Nephron (organoid): Measurements from ENCODE around the gene GEMIN5.

Experiments
- H3K27ac Mint-ChIP-seq, 3 experiments: 2 replicates each; pipeline ENCODE4 v1.8.0; 2020; ENCODE audit warnings: mixed read lengths in 3 of 3, mild to moderate bottlenecking in 2 of 3, moderate library complexity in 1 of 3
- H3K27me3 Mint-ChIP-seq: 2 replicates; pipeline ENCODE4 v1.8.0; 2021; ENCODE audit warnings: low read depth, mild to moderate bottlenecking, moderate library complexity, mixed read lengths
- H3K36me3 Mint-ChIP-seq: 2 replicates; pipeline ENCODE4 v1.8.0; 2020; ENCODE audit warnings: low read depth, mixed read lengths
- H3K4me1 Mint-ChIP-seq: 2 replicates; pipeline ENCODE4 v1.8.0; 2020; ENCODE audit warnings: mixed read lengths
- H3K4me3 Mint-ChIP-seq, 3 experiments: 2 replicates each; pipeline ENCODE4 v1.8.0; 2020; ENCODE audit warnings: mild to moderate bottlenecking in 3 of 3, mixed read lengths in 3 of 3, moderate library complexity in 2 of 3
- H3K9me3 Mint-ChIP-seq: 2 replicates; pipeline ENCODE4 v1.8.0; 2020; ENCODE audit warnings: mixed read lengths
- TF ChIP-seq, protein P1 (sequence below), 3 experiments: fragments of 200-600 bp; sonication (generic); IDR thresholded peaks; one replicate each; pipeline ENCODE4 v1.5.0; 2021; ENCODE audit warnings: antibody characterized with exemption in 3 of 3; ENCODE audit not compliant: unreplicated experiment in 3 of 3

The GEMIN5 gene

GRCh38 chr5:154972476-154973080, 34.6 kb upstream of the GEMIN5 start:
- H3K27me3 Mint-ChIP-seq, result no peaks in the 10 kb centered on the region

GRCh38 chr5:154971501-154971900, 33.5 kb upstream of the GEMIN5 start:
- Mint-ChIP-seq H3K36me3 (peaks cover 21% of the 10 kb centered on the region), H3K27ac (no peak overlapping the region), H3K4me1 (no peaks in the 10 kb centered on the region), H3K4me3 (no peak overlapping the region), H3K9me3 (no peaks in the 10 kb centered on the region), H3K27me3 (no peaks in the 10 kb centered on the region)
- TF ChIP-seq, protein P1, sequence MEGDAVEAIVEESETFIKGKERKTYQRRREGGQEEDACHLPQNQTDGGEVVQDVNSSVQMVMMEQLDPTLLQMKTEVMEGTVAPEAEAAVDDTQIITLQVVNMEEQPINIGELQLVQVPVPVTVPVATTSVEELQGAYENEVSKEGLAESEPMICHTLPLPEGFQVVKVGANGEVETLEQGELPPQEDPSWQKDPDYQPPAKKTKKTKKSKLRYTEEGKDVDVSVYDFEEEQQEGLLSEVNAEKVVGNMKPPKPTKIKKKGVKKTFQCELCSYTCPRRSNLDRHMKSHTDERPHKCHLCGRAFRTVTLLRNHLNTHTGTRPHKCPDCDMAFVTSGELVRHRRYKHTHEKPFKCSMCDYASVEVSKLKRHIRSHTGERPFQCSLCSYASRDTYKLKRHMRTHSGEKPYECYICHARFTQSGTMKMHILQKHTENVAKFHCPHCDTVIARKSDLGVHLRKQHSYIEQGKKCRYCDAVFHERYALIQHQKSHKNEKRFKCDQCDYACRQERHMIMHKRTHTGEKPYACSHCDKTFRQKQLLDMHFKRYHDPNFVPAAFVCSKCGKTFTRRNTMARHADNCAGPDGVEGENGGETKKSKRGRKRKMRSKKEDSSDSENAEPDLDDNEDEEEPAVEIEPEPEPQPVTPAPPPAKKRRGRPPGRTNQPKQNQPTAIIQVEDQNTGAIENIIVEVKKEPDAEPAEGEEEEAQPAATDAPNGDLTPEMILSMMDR (IDR thresholded peaks at IDR 0.05; ENCODE audit: unreplicated experiment in 3 of 3), result no peak

More at GRCh38 chr5:154972476-154973080, 34.6 kb upstream of the GEMIN5 start:
- Mint-ChIP-seq H3K4me1 (no peaks in the 10 kb centered on the region), H3K27ac (no peak overlapping the region), H3K4me3 (no peak overlapping the region), H3K9me3 (no peaks in the 10 kb centered on the region), H3K36me3 (peaks cover 23% of the 10 kb centered on the region)
- TF ChIP-seq, protein P1 (IDR thresholded peaks at IDR 0.05; ENCODE audit: unreplicated experiment in 3 of 3), result peak; percentile 57 to 70 (median 60)

DNA sequence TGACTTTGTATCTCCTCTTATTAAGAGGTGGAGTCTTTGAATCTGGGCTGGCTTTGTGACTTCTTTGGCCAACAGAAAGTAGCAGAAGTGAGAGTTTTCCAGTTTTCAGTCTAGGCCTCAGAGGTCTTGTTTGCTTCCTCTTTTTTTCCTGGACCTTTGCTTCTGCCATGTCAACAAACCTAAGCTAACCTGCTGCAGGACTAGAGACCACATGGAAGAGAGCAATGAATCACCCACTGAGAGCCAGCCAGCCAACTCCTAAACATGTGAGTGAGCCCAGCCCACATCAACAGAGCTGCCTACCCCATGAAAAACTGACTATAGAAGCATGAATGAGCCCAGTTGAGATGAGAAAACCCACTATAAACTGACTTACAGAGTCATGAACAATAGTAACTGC, 32.7 kb upstream of the GEMIN5 start:
- Mint-ChIP-seq H3K27ac (no peak overlapping the region), H3K4me3 (no peak overlapping the region), H3K27me3 (no peaks in the 10 kb centered on the region), H3K4me1 (no peaks in the 10 kb centered on the region), H3K9me3 (no peaks in the 10 kb centered on the region), H3K36me3 (peaks cover 22% of the 10 kb centered on the region)
- TF ChIP-seq, protein P1 (IDR thresholded peaks at IDR 0.05; ENCODE audit: unreplicated experiment in 3 of 3), result no peak

- Mint-ChIP-seq H3K27ac (no peak overlapping the region), H3K9me3 (no peaks in the 10 kb centered on the region), H3K4me1 (no peaks in the 10 kb centered on the region), H3K27me3 (no peaks in the 10 kb centered on the region), H3K4me3 (no peak overlapping the region), H3K36me3 (peaks cover 24% of the 10 kb centered on the region)
- TF ChIP-seq, protein P1 (IDR thresholded peaks at IDR 0.05; ENCODE audit: unreplicated experiment in 3 of 3), result no peak
These were observed 30.9 kb upstream of the GEMIN5 start for GRCh38 chr5:154968953-154969352.

- peaks cover 32% of the 10 kb centered on the region for H3K36me3 Mint-ChIP-seq
- H3K27ac Mint-ChIP-seq, result no peak overlapping the region
- H3K27me3 Mint-ChIP-seq, result no peaks in the 10 kb centered on the region
- H3K4me1 Mint-ChIP-seq, result no peaks in the 10 kb centered on the region
- no peak overlapping the region for H3K4me3 Mint-ChIP-seq
- no peaks in the 10 kb centered on the region for H3K9me3 Mint-ChIP-seq
- TF ChIP-seq, protein P1 (IDR thresholded peaks at IDR 0.05; ENCODE audit: unreplicated experiment in 3 of 3), result peak; percentile 38 to 62 (median 52)
These were observed 29.5 kb upstream of the GEMIN5 start for GRCh38 chr5:154967421-154968024.

DNA sequence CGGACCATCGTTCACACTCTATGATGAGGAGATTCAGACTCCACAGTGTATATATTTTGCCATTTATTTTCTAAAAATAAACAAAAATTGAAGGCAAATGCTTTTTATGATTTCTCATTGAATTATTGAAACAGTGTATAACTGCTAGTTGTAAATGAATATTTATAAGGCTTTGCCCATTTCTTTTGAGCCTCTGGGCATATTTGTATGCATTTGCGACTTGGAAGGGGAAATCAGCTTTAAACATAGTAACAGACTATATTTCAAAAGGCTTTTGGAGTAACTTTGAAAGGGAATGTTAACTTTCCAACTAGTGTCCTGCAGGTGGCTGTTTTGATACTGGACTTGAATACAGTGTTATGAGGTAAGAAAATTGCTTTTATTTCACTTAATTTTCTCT, 28.9 kb upstream of the GEMIN5 start:
- H3K4me3 Mint-ChIP-seq, result no peak overlapping the region
- H3K36me3 Mint-ChIP-seq, result peaks cover 35% of the 10 kb centered on the region
- no peak overlapping the region for H3K27ac Mint-ChIP-seq
- H3K27me3 Mint-ChIP-seq, result no peaks in the 10 kb centered on the region
- H3K4me1 Mint-ChIP-seq, result no peaks in the 10 kb centered on the region
- H3K9me3 Mint-ChIP-seq, result no peaks in the 10 kb centered on the region
- TF ChIP-seq, protein P1 (IDR thresholded peaks at IDR 0.05; ENCODE audit: unreplicated experiment in 3 of 3), result no peak
